ENCODE results near the gene RASSF7.

DNA sequence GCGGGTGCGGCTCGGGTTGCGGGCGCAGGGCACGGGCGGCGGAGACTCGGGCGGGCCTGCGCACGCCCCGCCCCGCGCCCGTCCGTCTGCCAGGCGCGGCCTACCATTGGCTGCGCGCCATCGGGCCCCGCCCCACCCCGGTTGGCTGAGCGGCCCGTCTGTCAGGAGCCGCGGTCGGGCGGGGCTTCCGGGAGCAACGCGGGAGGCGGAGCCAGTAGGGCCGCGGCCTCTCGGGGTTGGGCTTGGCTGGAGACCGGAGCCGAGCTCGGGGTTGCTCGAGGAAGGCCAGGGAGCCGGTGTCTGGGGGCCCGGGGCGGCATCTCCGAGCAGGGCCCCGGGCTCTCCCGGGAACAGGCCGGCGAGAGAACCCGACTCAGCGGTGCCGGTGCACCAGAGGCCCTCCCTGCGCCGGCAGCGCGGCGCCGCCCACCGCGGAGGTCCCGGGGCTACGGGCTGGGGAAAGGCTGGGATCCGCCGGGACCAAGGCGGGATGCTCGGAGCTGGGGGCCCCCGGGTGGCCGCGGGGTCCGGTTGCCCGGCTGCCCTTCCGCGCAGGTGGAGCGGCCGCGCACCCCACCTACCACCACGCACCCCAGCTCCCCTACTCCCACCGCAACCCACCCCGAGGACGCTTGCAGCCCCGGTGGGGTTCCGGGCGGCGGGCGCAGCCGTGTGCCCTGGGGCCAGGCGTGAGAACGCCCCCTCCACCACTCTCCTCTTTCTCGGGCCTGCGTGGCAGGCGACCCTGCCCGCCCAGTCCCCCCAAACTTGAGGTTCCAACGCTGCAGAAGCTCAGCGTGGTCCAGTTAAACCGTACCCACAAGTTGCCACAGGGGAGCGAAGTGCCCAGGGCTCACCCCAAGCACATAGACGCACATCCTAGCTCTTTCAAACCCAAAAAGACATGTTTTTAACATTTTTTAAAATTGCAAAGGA is 25.0 kb upstream of the RASSF7 start, which contains the start of gene HRAS:
- TF ChIP-seq, protein P1, sequence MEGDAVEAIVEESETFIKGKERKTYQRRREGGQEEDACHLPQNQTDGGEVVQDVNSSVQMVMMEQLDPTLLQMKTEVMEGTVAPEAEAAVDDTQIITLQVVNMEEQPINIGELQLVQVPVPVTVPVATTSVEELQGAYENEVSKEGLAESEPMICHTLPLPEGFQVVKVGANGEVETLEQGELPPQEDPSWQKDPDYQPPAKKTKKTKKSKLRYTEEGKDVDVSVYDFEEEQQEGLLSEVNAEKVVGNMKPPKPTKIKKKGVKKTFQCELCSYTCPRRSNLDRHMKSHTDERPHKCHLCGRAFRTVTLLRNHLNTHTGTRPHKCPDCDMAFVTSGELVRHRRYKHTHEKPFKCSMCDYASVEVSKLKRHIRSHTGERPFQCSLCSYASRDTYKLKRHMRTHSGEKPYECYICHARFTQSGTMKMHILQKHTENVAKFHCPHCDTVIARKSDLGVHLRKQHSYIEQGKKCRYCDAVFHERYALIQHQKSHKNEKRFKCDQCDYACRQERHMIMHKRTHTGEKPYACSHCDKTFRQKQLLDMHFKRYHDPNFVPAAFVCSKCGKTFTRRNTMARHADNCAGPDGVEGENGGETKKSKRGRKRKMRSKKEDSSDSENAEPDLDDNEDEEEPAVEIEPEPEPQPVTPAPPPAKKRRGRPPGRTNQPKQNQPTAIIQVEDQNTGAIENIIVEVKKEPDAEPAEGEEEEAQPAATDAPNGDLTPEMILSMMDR (IDR thresholded peaks at IDR 0.05): no peak
- TF ChIP-seq EZH2 (IDR thresholded peaks at IDR 0.05) (no peak), EZH2phosphoT487 (IDR thresholded peaks at IDR 0.05) (no peak)
